GM12873 (cell line): ENCODE data around the gene RFX4.

Experiments used
- CTCF ChIP-seq: IDR thresholded peaks from 2 replicates; pipeline ENCODE4 v1.5.1; 2012; ENCODE audit warnings: low read depth, mild to moderate bottlenecking, moderate library complexity, low read length, control low read depth; ENCODE audit not compliant: insufficient read depth; ENCODE audit errors: missing control alignments

The RFX4 gene

GRCh38 chr12:106582641-106583230 is at the start of gene RFX4:
Gene RFX4 (plus strand): TSS chr12:106583004. CDS start chr12:106583321, 317 bp downstream.
- no peak for TF ChIP-seq CTCF

GRCh38 chr12:106541201-106541600 is 41.6 kb upstream of the RFX4 start:
- TF ChIP-seq CTCF: no peak

GRCh38 chr12:106551410-106551809 is 31.4 kb upstream of the RFX4 start:
- no peak for TF ChIP-seq CTCF

GRCh38 chr12:106552228-106552627 is 30.6 kb upstream of the RFX4 start:
- no peak for TF ChIP-seq CTCF

GRCh38 chr12:106564678-106565329 is 18.0 kb upstream of the RFX4 start:
- TF ChIP-seq CTCF: no peak

GRCh38 chr12:106566771-106567170 is 16.0 kb upstream of the RFX4 start:
- TF ChIP-seq CTCF: no peak

GRCh38 chr12:106573239-106573638 is 9.6 kb upstream of the RFX4 start:
- no peak for TF ChIP-seq CTCF
